HepG2 (cell line): ENCODE results near the gene TM9SF4. TPM values are rescaled to one million over a fixed set of nuclear protein-coding genes. Genes with fewer than 3 reads are reported as not detected.

ENCODE experiments used
- AKNA ChIP-seq: sonication (generic); formaldehyde crosslinking; IDR thresholded peaks from 2 replicates; pipeline ENCODE4 v1.4.0; 2020; ENCODE audit warnings: missing genetic modification reagents, borderline replicate concordance
- ARID4A ChIP-seq: sonication (generic); formaldehyde crosslinking; IDR thresholded peaks from 2 replicates; pipeline ENCODE4 v1.5.0; 2020; ENCODE audit warnings: mild to moderate bottlenecking, missing genetic modification reagents, borderline replicate concordance
- GATAD2A ChIP-seq: IDR thresholded peaks from 2 replicates; pipeline ENCODE4 v1.6.1; 2016
- GZF1 ChIP-seq: sonication (generic); formaldehyde crosslinking; IDR thresholded peaks from 2 replicates; pipeline ENCODE4 v1.5.1; 2020; ENCODE audit warnings: mild to moderate bottlenecking, missing genetic modification reagents
- HNRNPH1 ChIP-seq: fragments of 200-400 bp; formaldehyde crosslinking; optimal IDR thresholded peaks from 2 replicates; pipeline ENCODE3; 2017; ENCODE audit warnings: mild to moderate bottlenecking, low read depth, low read length
- ZFP37 ChIP-seq: sonication (generic); formaldehyde crosslinking; IDR thresholded peaks from 2 replicates; pipeline ENCODE4 v1.4.0; 2020; ENCODE audit warnings: missing genetic modification reagents, borderline replicate concordance
- ZNF225 ChIP-seq: sonication (generic); formaldehyde crosslinking; IDR thresholded peaks from 2 replicates; pipeline ENCODE4 v1.4.0; 2020; ENCODE audit warnings: mild to moderate bottlenecking, missing genetic modification reagents
- ZNF317 ChIP-seq: sonication (generic); formaldehyde crosslinking; IDR thresholded peaks from 2 replicates; pipeline ENCODE4 v1.5.0; 2020; ENCODE audit warnings: mild to moderate bottlenecking, missing genetic modification reagents
- ZSCAN5A ChIP-seq: sonication (generic); formaldehyde crosslinking; IDR thresholded peaks from 2 replicates; pipeline ENCODE4 v1.8.0; 2022; ENCODE audit warnings: mild to moderate bottlenecking, missing genetic modification reagents, borderline replicate concordance
- ZZZ3 ChIP-seq: sonication (generic); formaldehyde crosslinking; IDR thresholded peaks from 2 replicates; pipeline ENCODE4 v1.4.0; 2020; ENCODE audit warnings: missing genetic modification reagents, mild to moderate bottlenecking, borderline replicate concordance
- polyA plus RNA-seq, 8 experiments: library from polyadenylated mRNA; depleted of rRNA in 3 of 8; stranded (reverse) in 7 of 8; unstranded in 1 of 8; fragments of >200 nt; fragmentation: Illumina TruSeq in 4 of 8; extraction: Trizol in 4 of 8; gene quantifications; 2 replicates each; pipeline versions ENCODE4 v1.2.1 to v1.2.3, GENCODE V29; 2011 to 2016; ENCODE audit warnings: low read depth in 4 of 8, missing spikeins in 1 of 8, mixed read lengths in 1 of 8; ENCODE audit not compliant: insufficient read depth in 1 of 8
- total RNA-seq, 5 experiments: library from RNA; depleted of rRNA; stranded (reverse); fragments of >200 nt; fragmentation: Illumina TruSeq; extraction: Trizol; gene quantifications; 2 replicates each; pipeline ENCODE4 v1.2.3, GENCODE V29; 2016; ENCODE audit warnings: low read depth in 1 of 5
- TF ChIP-seq, protein P1 (sequence below): sonication (generic); formaldehyde crosslinking; IDR thresholded peaks from 2 replicates; pipeline ENCODE4 v1.5.0; 2020; ENCODE audit warnings: mild to moderate bottlenecking, missing genetic modification reagents, borderline replicate concordance
- TF ChIP-seq, protein P2 (sequence below): sonication (generic); formaldehyde crosslinking; IDR thresholded peaks from 2 replicates; pipeline ENCODE4 v1.4.0; 2020; ENCODE audit warnings: mild to moderate bottlenecking, missing genetic modification reagents
- TF ChIP-seq, protein P3 (sequence below): sonication (generic); formaldehyde crosslinking; conservative IDR thresholded peaks from 2 replicates; pipeline ENCODE4 v1.5.0; 2020; ENCODE audit warnings: missing genetic modification reagents

The TM9SF4 gene
- total and polyA plus RNA-seq, 2 of the 13 experiments (the other 11 are each of a cell fraction or from before 2014, with no cell fraction given) = 53.5 to 171 TPM

GRCh38 chr20:32152421-32153155 lies 43.1 kb downstream of the TM9SF4 start (continued):
- TF ChIP-seq, protein P1, sequence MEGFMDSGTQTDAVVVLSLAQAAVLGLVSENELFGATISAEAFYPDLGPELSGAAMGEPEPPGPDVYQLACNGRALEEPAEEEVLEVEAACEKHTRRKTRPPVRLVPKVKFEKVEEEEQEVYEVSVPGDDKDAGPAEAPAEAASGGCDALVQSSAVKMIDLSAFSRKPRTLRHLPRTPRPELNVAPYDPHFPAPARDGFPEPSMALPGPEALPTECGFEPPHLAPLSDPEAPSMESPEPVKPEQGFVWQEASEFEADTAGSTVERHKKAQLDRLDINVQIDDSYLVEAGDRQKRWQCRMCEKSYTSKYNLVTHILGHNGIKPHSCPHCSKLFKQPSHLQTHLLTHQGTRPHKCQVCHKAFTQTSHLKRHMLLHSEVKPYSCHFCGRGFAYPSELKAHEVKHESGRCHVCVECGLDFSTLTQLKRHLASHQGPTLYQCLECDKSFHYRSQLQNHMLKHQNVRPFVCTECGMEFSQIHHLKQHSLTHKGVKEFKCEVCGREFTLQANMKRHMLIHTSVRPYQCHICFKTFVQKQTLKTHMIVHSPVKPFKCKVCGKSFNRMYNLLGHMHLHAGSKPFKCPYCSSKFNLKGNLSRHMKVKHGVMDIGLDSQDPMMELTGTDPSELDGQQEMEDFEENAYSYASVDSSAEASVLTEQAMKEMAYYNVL (CRISPR knock-in tag) = no peak; the same call in 1 of the 2 replicates
- TF ChIP-seq, protein P2, sequence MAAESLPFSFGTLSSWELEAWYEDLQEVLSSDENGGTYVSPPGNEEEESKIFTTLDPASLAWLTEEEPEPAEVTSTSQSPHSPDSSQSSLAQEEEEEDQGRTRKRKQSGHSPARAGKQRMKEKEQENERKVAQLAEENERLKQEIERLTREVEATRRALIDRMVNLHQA (CRISPR knock-in tag) = no peak
- TF ChIP-seq HNRNPH1 (no peak), ZNF225 (CRISPR knock-in tag) (peak; percentile 40; the same call in 1 of the 2 replicates), GATAD2A (CRISPR knock-in tag) (peak; percentile 90), ZZZ3 (CRISPR knock-in tag) (no peak), ARID4A (no peak; the same call in 1 of the 2 replicates), ZFP37 (CRISPR knock-in tag) (no peak), ZNF317 (CRISPR knock-in tag) (peak; percentile 59; the same call in 1 of the 2 replicates), ZSCAN5A (no peak), GZF1 (no peak), AKNA (CRISPR knock-in tag) (no peak)
- TF ChIP-seq, protein P3, sequence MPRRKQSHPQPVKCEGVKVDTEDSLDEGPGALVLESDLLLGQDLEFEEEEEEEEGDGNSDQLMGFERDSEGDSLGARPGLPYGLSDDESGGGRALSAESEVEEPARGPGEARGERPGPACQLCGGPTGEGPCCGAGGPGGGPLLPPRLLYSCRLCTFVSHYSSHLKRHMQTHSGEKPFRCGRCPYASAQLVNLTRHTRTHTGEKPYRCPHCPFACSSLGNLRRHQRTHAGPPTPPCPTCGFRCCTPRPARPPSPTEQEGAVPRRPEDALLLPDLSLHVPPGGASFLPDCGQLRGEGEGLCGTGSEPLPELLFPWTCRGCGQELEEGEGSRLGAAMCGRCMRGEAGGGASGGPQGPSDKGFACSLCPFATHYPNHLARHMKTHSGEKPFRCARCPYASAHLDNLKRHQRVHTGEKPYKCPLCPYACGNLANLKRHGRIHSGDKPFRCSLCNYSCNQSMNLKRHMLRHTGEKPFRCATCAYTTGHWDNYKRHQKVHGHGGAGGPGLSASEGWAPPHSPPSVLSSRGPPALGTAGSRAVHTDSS (CRISPR knock-in tag) = no peak
